ENCODE results near the gene GSTM2.

DNA sequence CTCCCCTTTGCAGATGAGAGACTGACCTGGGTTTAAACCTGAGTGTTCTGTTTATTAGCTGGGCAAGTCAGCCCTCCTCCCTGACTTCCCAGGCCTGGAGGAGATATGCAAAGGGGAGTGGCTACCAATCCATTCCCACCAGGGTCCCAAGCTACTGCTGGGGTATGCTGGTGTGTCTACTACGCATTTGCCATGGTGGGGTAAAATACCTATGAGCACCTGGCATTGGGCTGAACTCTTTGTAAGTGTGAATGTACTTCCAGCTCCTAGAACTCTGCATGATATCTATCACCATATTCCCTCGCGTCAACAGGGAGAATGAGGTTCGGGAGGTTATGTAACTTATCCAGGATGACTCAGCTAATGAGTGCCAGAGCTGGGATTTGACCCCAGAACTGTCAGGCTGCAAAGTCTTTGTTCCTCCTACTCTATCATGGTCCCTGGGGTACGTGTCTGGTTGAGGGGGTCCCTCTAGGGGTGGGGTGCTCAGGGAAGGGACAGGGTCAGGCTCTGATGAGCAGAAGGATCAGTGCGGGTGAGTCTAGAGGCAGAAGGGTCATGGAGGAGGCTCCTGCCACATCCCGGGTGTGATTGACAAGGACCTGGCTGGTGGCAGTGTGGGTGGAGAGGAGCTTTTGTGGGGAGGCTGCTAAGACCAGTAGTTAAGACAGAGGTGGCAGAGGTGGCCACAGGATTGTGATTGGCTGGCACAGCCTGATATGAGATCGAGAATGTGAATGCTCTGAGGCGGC is 31.5 kb upstream of the GSTM2 start:
- TF ChIP-seq CTCF (conservative IDR thresholded peaks at IDR 0.05; ENCODE audit: low read length) (no peak; the same call in 1 of the 2 replicates), EZH2phosphoT487 (IDR thresholded peaks at IDR 0.05; ENCODE audit: borderline replicate concordance) (no peak)

Measured in Loucy (cell line).